Uterus (tissue), 2 donors: ENCODE results near the gene SCD5.

ENCODE experiments used
- POLR2A ChIP-seq, 2 donors: fragments of 450-650 bp; IDR thresholded peaks; one replicate each; pipeline ENCODE4 v1.6.1; 2016; ENCODE audit warnings: antibody characterized with exemption in 2 of 2, mild to moderate bottlenecking in 1 of 2, moderate library complexity in 1 of 2
- TF ChIP-seq, protein P1 (sequence below), 4 experiments: fragments of 200-600 bp in 2 of 4; fragments of 450-650 bp in 2 of 4; sonication (generic) in 2 of 4; IDR thresholded peaks; one replicate each; pipeline ENCODE4 v1.5.1; 2016 to 2019; ENCODE audit warnings: antibody characterized with exemption in 4 of 4, mild to moderate bottlenecking in 2 of 4, moderate library complexity in 1 of 4

DNA sequence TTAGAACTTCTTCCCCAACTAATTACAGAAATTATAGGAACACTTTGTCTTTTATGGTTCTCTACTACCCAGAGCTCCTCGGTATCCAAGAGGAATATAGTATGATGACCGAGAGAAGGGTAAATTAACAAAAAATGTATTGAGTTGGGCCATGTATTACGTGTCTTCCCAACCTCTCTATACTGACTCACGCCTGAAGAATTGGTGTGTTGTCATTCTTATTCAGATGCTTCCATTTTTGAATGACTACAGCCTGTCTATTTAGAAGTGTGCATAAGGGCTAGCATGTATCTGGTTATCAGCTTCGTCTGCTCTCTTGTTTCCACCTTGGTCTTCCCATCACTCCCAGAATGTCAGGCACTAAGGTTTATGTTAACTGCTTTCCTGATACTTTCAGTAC is 24.5 kb upstream of the SCD5 start:
- TF ChIP-seq, protein P1, sequence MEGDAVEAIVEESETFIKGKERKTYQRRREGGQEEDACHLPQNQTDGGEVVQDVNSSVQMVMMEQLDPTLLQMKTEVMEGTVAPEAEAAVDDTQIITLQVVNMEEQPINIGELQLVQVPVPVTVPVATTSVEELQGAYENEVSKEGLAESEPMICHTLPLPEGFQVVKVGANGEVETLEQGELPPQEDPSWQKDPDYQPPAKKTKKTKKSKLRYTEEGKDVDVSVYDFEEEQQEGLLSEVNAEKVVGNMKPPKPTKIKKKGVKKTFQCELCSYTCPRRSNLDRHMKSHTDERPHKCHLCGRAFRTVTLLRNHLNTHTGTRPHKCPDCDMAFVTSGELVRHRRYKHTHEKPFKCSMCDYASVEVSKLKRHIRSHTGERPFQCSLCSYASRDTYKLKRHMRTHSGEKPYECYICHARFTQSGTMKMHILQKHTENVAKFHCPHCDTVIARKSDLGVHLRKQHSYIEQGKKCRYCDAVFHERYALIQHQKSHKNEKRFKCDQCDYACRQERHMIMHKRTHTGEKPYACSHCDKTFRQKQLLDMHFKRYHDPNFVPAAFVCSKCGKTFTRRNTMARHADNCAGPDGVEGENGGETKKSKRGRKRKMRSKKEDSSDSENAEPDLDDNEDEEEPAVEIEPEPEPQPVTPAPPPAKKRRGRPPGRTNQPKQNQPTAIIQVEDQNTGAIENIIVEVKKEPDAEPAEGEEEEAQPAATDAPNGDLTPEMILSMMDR (IDR thresholded peaks at IDR 0.05) = no peak
- no peak for TF ChIP-seq POLR2A (IDR thresholded peaks at IDR 0.05)
